Parathyroid adenoma (tissue), 2 donors: ENCODE data around the gene BBS7.

ENCODE experiments used
- H2AFZ ChIP-seq: fragments of 300-600 bp; sonication (generic); one replicate; pipeline ENCODE4 v1.7.0; 2017; ENCODE audit warnings: antibody characterized with exemption, mild to moderate bottlenecking
- H3K27ac ChIP-seq: fragments of 300-600 bp; sonication (generic); one replicate; pipeline ENCODE4 v1.7.0; 2017
- H3K27me3 ChIP-seq: fragments of 300-600 bp; sonication (generic); one replicate; pipeline ENCODE4 v1.7.0; 2017; ENCODE audit warnings: low read length; ENCODE audit not compliant: control insufficient read depth, insufficient read depth
- H3K36me3 ChIP-seq: fragments of 300-600 bp; sonication (generic); one replicate; pipeline ENCODE4 v1.7.0; 2017; ENCODE audit warnings: low read length; ENCODE audit not compliant: control insufficient read depth, insufficient read depth
- H3K4me1 ChIP-seq: fragments of 300-600 bp; sonication (generic); one replicate; pipeline ENCODE4 v1.7.0; 2017; ENCODE audit warnings: control low read depth
- H3K4me2 ChIP-seq: fragments of 300-600 bp; sonication (generic); one replicate; pipeline ENCODE4 v1.7.0; 2017; ENCODE audit warnings: low read length
- H3K4me3 ChIP-seq: fragments of 300-600 bp; sonication (generic); one replicate; pipeline ENCODE4 v1.7.0; 2017; ENCODE audit warnings: low read depth, low read length
- H3K79me2 ChIP-seq: fragments of 300-600 bp; sonication (generic); one replicate; pipeline ENCODE4 v1.7.0; 2017; ENCODE audit warnings: control low read depth
- H3K9ac ChIP-seq: fragments of 300-600 bp; sonication (generic); one replicate; pipeline ENCODE4 v1.7.0; 2017; ENCODE audit warnings: mild to moderate bottlenecking
- H3K9me3 ChIP-seq: fragments of 300-600 bp; sonication (generic); one replicate; pipeline ENCODE4 v1.7.0; 2017; ENCODE audit warnings: low read length; ENCODE audit not compliant: control insufficient read depth
- CTCF ChIP-seq: fragments of 300-600 bp; sonication (generic); IDR thresholded peaks from one replicate; pipeline ENCODE4 v1.7.0; 2017; ENCODE audit warnings: antibody characterized with exemption, mild to moderate bottlenecking
- donor health status: primary hyperparathyroidism.

The BBS7 gene

GRCh38 chr4:121898150-121898549, 27.9 kb upstream of the BBS7 start:
- Histone ChIP-seq H3K4me2 (no peak overlapping the region), H3K36me3 (no peaks in the 10 kb centered on the region), H3K4me1 (no peaks in the 10 kb centered on the region), H3K9me3 (no peaks in the 10 kb centered on the region), H3K9ac (no peak overlapping the region), H3K79me2 (no peaks in the 10 kb centered on the region), H2AFZ (no peak overlapping the region), H3K4me3 (no peak overlapping the region), H3K27me3 (no peaks in the 10 kb centered on the region), H3K27ac (no peak overlapping the region)
- TF ChIP-seq CTCF: no peak

- Histone ChIP-seq H3K27me3 (no peaks in the 10 kb centered on the region), H3K36me3 (no peaks in the 10 kb centered on the region), H3K4me2 (no peak overlapping the region), H2AFZ (no peak overlapping the region), H3K9ac (no peak overlapping the region), H3K27ac (no peak overlapping the region), H3K4me1 (no peaks in the 10 kb centered on the region), H3K4me3 (no peak overlapping the region), H3K79me2 (no peaks in the 10 kb centered on the region), H3K9me3 (no peaks in the 10 kb centered on the region)
- no peak for TF ChIP-seq CTCF
Measured at GRCh38 chr4:121888134-121888533, 17.9 kb upstream of the BBS7 start.

- Histone ChIP-seq H3K4me3 (no peak overlapping the region), H3K27ac (no peak overlapping the region), H3K27me3 (no peaks in the 10 kb centered on the region), H2AFZ (no peak overlapping the region), H3K36me3 (no peaks in the 10 kb centered on the region), H3K9ac (no peak overlapping the region), H3K4me1 (no peaks in the 10 kb centered on the region), H3K9me3 (no peaks in the 10 kb centered on the region), H3K4me2 (no peak overlapping the region), H3K79me2 (no peaks in the 10 kb centered on the region)
- no peak for TF ChIP-seq CTCF
Measured at GRCh38 chr4:121885115-121885514, 14.8 kb upstream of the BBS7 start.

GRCh38 chr4:121881158-121881557, 10.9 kb upstream of the BBS7 start:
- no peak overlapping the region for H3K4me3 ChIP-seq
- H3K9ac ChIP-seq: no peak overlapping the region
- TF ChIP-seq CTCF: no peak
- no peaks in the 10 kb centered on the region for H3K79me2 ChIP-seq
- no peaks in the 10 kb centered on the region for H3K36me3 ChIP-seq
- no peaks in the 10 kb centered on the region for H3K27me3 ChIP-seq
- no peaks in the 10 kb centered on the region for H3K9me3 ChIP-seq
- H2AFZ ChIP-seq: no peak overlapping the region
- no peak overlapping the region for H3K4me2 ChIP-seq
- H3K27ac ChIP-seq: no peak overlapping the region
- no peaks in the 10 kb centered on the region for H3K4me1 ChIP-seq

GRCh38 chr4:121879135-121879534, 8.9 kb upstream of the BBS7 start:
- Histone ChIP-seq H3K27me3 (no peaks in the 10 kb centered on the region), H2AFZ (no peak overlapping the region), H3K9me3 (no peaks in the 10 kb centered on the region), H3K9ac (no peak overlapping the region), H3K27ac (no peak overlapping the region), H3K36me3 (no peaks in the 10 kb centered on the region), H3K4me2 (no peak overlapping the region), H3K4me3 (no peak overlapping the region), H3K79me2 (no peaks in the 10 kb centered on the region), H3K4me1 (no peaks in the 10 kb centered on the region)
- no peak for TF ChIP-seq CTCF
